ENCODE measurements around the gene MARS2. TPM values are rescaled to one million over a fixed set of nuclear protein-coding genes. Genes with fewer than 3 reads are reported as not detected.
"Not testable (repeated sequence)": the region's sequence is repeated elsewhere in the genome, so short reads cannot be mapped to it uniquely, and the experiment has no call there.

Gene MARS2
- polyA plus RNA-seq, 1 donor (not counting 4 experiments of a cell fraction or from before 2014, with no cell fraction given): 9.2 TPM

GRCh38 chr2:197707316-197708213 is 2.4 kb downstream of the MARS2 start:
- no peak for TF ChIP-seq EZH2 (IDR thresholded peaks at IDR 0.05; ENCODE audit: low read length)
- peak in 2 of 3 experiments; percentile 52 to 69 for TF ChIP-seq CTCF (optimal IDR thresholded peaks at IDR 0.05 in 1 of 3, IDR thresholded peaks at IDR 0.05 in 1 of 3, conservative IDR thresholded peaks at IDR 0.05 in 1 of 3; ENCODE audit: extremely low read depth in 1 of 3, insufficient read depth in 2 of 3, low read length in 3 of 3)
- Histone ChIP-seq H3K27me3 (ENCODE audit: control insufficient read depth, extremely low read depth, insufficient read depth, low read length) (no peaks in the 10 kb centered on the region), H3K27ac (ENCODE audit: control insufficient read depth, insufficient read depth, low read length) (peak overlapping the region; percentile 32), H3K4me3 (ENCODE audit: control insufficient read depth in 2 of 3, extremely low read depth in 1 of 3, insufficient read depth in 2 of 3, low read depth in 1 of 3, low read length in 3 of 3) (peak overlapping the region; percentile 83 to 91 (median 91)), H3K9ac (ENCODE audit: control insufficient read depth, extremely low read depth, insufficient read depth, low read length) (peak overlapping the region; percentile 79), H3K4me2 (ENCODE audit: control insufficient read depth, extremely low read depth, insufficient read depth, low read depth, low read length) (peak overlapping the region; percentile 92), H3K9me1 (ENCODE audit: control insufficient read depth, extremely low read depth, insufficient read depth, low read length) (no peaks in the 10 kb centered on the region), H3K4me1 (ENCODE audit: control insufficient read depth, extremely low read depth, insufficient read depth, low read length) (peaks cover 21% of the 10 kb centered on the region), H3K36me3 (ENCODE audit: control insufficient read depth in 2 of 2, extremely low read depth in 1 of 2, insufficient read depth in 2 of 2, low read length in 2 of 2) (peaks cover 4 to 11% of the 10 kb centered on the region in 2 experiments), H2AFZ (ENCODE audit: control insufficient read depth, low read length) (no peak overlapping the region), H4K20me1 (ENCODE audit: control insufficient read depth, extremely low read depth, insufficient read depth, low read length) (peaks cover 7% of the 10 kb centered on the region), H3K9me3 (ENCODE audit: control insufficient read depth, low read depth, low read length) (no peaks in the 10 kb centered on the region), H3K79me2 (ENCODE audit: control insufficient read depth, insufficient read depth, low read length) (peaks cover 55% of the 10 kb centered on the region)
- DNase-seq (ENCODE audit: low read depth, low spot score) (no peak), FAIRE-seq (no peak)
- dilution Hi-C loops (cut with MboI; ENCODE audit: extremely low pct_ligation_motif_present, low sequenced_read_pairs): no loop called here

GRCh38 chr2:197708331-197708730 is 3.2 kb downstream of the MARS2 start:
- peaks cover 7% of the 10 kb centered on the region for H4K20me1 ChIP-seq (ENCODE audit: control insufficient read depth, extremely low read depth, insufficient read depth, low read length)
- no peaks in the 10 kb centered on the region for H3K9me1 ChIP-seq (ENCODE audit: control insufficient read depth, extremely low read depth, insufficient read depth, low read length)
- DNase-seq (ENCODE audit: low read depth, low spot score): no peak
- peak overlapping the region; percentile 92 for H3K4me2 ChIP-seq (ENCODE audit: control insufficient read depth, extremely low read depth, insufficient read depth, low read depth, low read length)
- peaks cover 21% of the 10 kb centered on the region for H3K4me1 ChIP-seq (ENCODE audit: control insufficient read depth, extremely low read depth, insufficient read depth, low read length)
- peaks cover 4 to 11% of the 10 kb centered on the region in 2 experiments for H3K36me3 ChIP-seq (ENCODE audit: control insufficient read depth in 2 of 2, extremely low read depth in 1 of 2, insufficient read depth in 2 of 2, low read length in 2 of 2)
- dilution Hi-C loops (cut with MboI; ENCODE audit: extremely low pct_ligation_motif_present, low sequenced_read_pairs): no loop called here
- H3K9ac ChIP-seq (ENCODE audit: control insufficient read depth, extremely low read depth, insufficient read depth, low read length): no peak overlapping the region
- no peaks in the 10 kb centered on the region for H3K27me3 ChIP-seq (ENCODE audit: control insufficient read depth, extremely low read depth, insufficient read depth, low read length)
- H3K27ac ChIP-seq (ENCODE audit: control insufficient read depth, insufficient read depth, low read length): no peak overlapping the region
- H2AFZ ChIP-seq (ENCODE audit: control insufficient read depth, low read length): no peak overlapping the region
- TF ChIP-seq EZH2 (IDR thresholded peaks at IDR 0.05; ENCODE audit: low read length) (no peak), CTCF (optimal IDR thresholded peaks at IDR 0.05 in 1 of 3, IDR thresholded peaks at IDR 0.05 in 1 of 3, conservative IDR thresholded peaks at IDR 0.05 in 1 of 3; ENCODE audit: extremely low read depth in 1 of 3, insufficient read depth in 2 of 3, low read length in 3 of 3) (no peak)
- H3K9me3 ChIP-seq (ENCODE audit: control insufficient read depth, low read depth, low read length): no peaks in the 10 kb centered on the region
- peak overlapping the region in 2 of 3 experiments; percentile 91 for H3K4me3 ChIP-seq (ENCODE audit: control insufficient read depth in 2 of 3, extremely low read depth in 1 of 3, insufficient read depth in 2 of 3, low read depth in 1 of 3, low read length in 3 of 3)
- FAIRE-seq: no peak
- peaks cover 55% of the 10 kb centered on the region for H3K79me2 ChIP-seq (ENCODE audit: control insufficient read depth, insufficient read depth, low read length)

- peaks cover 21% of the 10 kb centered on the region for H3K4me1 ChIP-seq (ENCODE audit: control insufficient read depth, extremely low read depth, insufficient read depth, low read length)
- H3K9me1 ChIP-seq (ENCODE audit: control insufficient read depth, extremely low read depth, insufficient read depth, low read length); H3K4me3 ChIP-seq (ENCODE audit: control insufficient read depth in 2 of 3, extremely low read depth in 1 of 3, insufficient read depth in 2 of 3, low read depth in 1 of 3, low read length in 3 of 3); DNase-seq (ENCODE audit: low read depth, low spot score); dilution Hi-C loops (cut with MboI; ENCODE audit: extremely low pct_ligation_motif_present, low sequenced_read_pairs); H2AFZ ChIP-seq (ENCODE audit: control insufficient read depth, low read length); H3K27me3 ChIP-seq (ENCODE audit: control insufficient read depth, extremely low read depth, insufficient read depth, low read length); H3K27ac ChIP-seq (ENCODE audit: control insufficient read depth, insufficient read depth, low read length); H3K9ac ChIP-seq (ENCODE audit: control insufficient read depth, extremely low read depth, insufficient read depth, low read length); H4K20me1 ChIP-seq (ENCODE audit: control insufficient read depth, extremely low read depth, insufficient read depth, low read length); FAIRE-seq; H3K9me3 ChIP-seq (ENCODE audit: control insufficient read depth, low read depth, low read length): not testable (repeated sequence)
- H3K36me3 ChIP-seq (ENCODE audit: control insufficient read depth in 2 of 2, extremely low read depth in 1 of 2, insufficient read depth in 2 of 2, low read length in 2 of 2): peaks cover 4 to 11% of the 10 kb centered on the region in 2 experiments
- H3K4me2 ChIP-seq (ENCODE audit: control insufficient read depth, extremely low read depth, insufficient read depth, low read depth, low read length): peak overlapping the region; percentile 92
- H3K79me2 ChIP-seq (ENCODE audit: control insufficient read depth, insufficient read depth, low read length): peaks cover 55% of the 10 kb centered on the region
Measured at GRCh38 chr2:197709140-197709539, 4.0 kb downstream of the MARS2 start.
